Skeletal muscle tissue (tissue), 4 donors: Measurements from ENCODE around the gene SOHLH2. TPM values are rescaled to one million over a fixed set of nuclear protein-coding genes. Genes with fewer than 3 reads are reported as not detected.

Experiments
- H3K27ac ChIP-seq: one replicate; pipeline ENCODE4 v1.7.0; 2013; ENCODE audit warnings: mild to moderate bottlenecking, low read depth, low read length, inconsistent platforms
- H3K27me3 ChIP-seq, 3 donors: one replicate each; pipeline ENCODE4 v1.7.0; 2013; ENCODE audit warnings: low read length in 3 of 3; ENCODE audit not compliant: control insufficient read depth in 3 of 3, insufficient read depth in 3 of 3
- H3K36me3 ChIP-seq, 3 donors: one replicate each; pipeline ENCODE4 v1.7.0; 2013; ENCODE audit warnings: low read length in 3 of 3; ENCODE audit not compliant: control insufficient read depth in 3 of 3, insufficient read depth in 3 of 3
- H3K4me1 ChIP-seq, 3 donors: one replicate each; pipeline ENCODE4 v1.7.0; 2013; ENCODE audit warnings: low read length in 3 of 3, mild to moderate bottlenecking in 3 of 3; ENCODE audit not compliant: control insufficient read depth in 3 of 3, insufficient read depth in 3 of 3
- H3K4me3 ChIP-seq, 3 donors: one replicate each; pipeline ENCODE4 v1.7.0; 2013; ENCODE audit warnings: low read length in 3 of 3
- H3K9ac ChIP-seq, 3 donors: one replicate each; pipeline ENCODE4 v1.7.0; 2013; ENCODE audit warnings: low read length in 3 of 3, mild to moderate bottlenecking in 3 of 3, moderate library complexity in 2 of 3, low read depth in 1 of 3
- H3K9me3 ChIP-seq, 3 donors: one replicate each; pipeline ENCODE4 v1.7.0; 2013; ENCODE audit warnings: low read length in 3 of 3; ENCODE audit not compliant: control insufficient read depth in 3 of 3
- total RNA-seq: library from RNA; depleted of rRNA; stranded (reverse); fragments of >200 nt; gene quantifications from one replicate; pipeline ENCODE4 v1.2.3, GENCODE V29; 2014
- donor health status: Osteomylitis.

Gene SOHLH2
- total RNA-seq, 1 donor from 2014 or later: 3.1 TPM

GRCh38 chr13:36126491-36126890 is 87.9 kb downstream of the SOHLH2 start:
- peaks cover 0 to 13% (median 5%) of the 10 kb centered on the region in 3 donors for H3K27me3 ChIP-seq
- peaks cover 3 to 10% (median 4%) of the 10 kb centered on the region in 3 donors for H3K4me1 ChIP-seq
- H3K9ac ChIP-seq: no peak overlapping the region
- no peaks in the 10 kb centered on the region for H3K9me3 ChIP-seq
- no peak overlapping the region for H3K4me3 ChIP-seq
- H3K27ac ChIP-seq: no peak overlapping the region
- no peaks in the 10 kb centered on the region for H3K36me3 ChIP-seq

GRCh38 chr13:36125841-36126240 is 88.5 kb downstream of the SOHLH2 start:
- Histone ChIP-seq H3K9ac (no peak overlapping the region), H3K27ac (no peak overlapping the region), H3K36me3 (no peaks in the 10 kb centered on the region), H3K4me1 (peaks cover 0 to 9% (median 3%) of the 10 kb centered on the region in 3 donors), H3K27me3 (peaks cover 0 to 12% (median 5%) of the 10 kb centered on the region in 3 donors), H3K9me3 (no peaks in the 10 kb centered on the region), H3K4me3 (no peak overlapping the region)

GRCh38 chr13:36124236-36124822 is 90.0 kb downstream of the SOHLH2 start:
- peaks cover 0 to under 1% (median 0%) of the 10 kb centered on the region in 3 donors for H3K4me1 ChIP-seq
- no peak overlapping the region for H3K27ac ChIP-seq
- H3K36me3 ChIP-seq: no peaks in the 10 kb centered on the region
- no peaks in the 10 kb centered on the region for H3K9me3 ChIP-seq
- H3K9ac ChIP-seq: no peak overlapping the region
- no peak overlapping the region for H3K4me3 ChIP-seq
- peaks cover 0 to 4% (median 2%) of the 10 kb centered on the region in 3 donors for H3K27me3 ChIP-seq

Other genes with a start within 250 kb of the SOHLH2 start
- 92.9 TPM for gene DCLK1, start 83.2 kb downstream of the SOHLH2 start, total RNA-seq
- gene CCDC169, start 83.3 kb upstream of the SOHLH2 start, total RNA-seq: 2.1 TPM
- 34.4 TPM for gene SPART, start 131.8 kb upstream of the SOHLH2 start, total RNA-seq
- gene CCNA1, start 217.9 kb upstream of the SOHLH2 start, total RNA-seq: 0.52 TPM